ENCODE data around the gene FSTL4. TPM values are rescaled to one million over a fixed set of nuclear protein-coding genes. Genes with fewer than 3 reads are reported as not detected.

FSTL4 gene
- total and polyA plus RNA-seq, 2 of the 13 experiments (the other 11 are each of a cell fraction or from before 2014, with no cell fraction given): 2.1 to 3.0 TPM

GRCh38 chr5:133474851-133475590 lies 137.3 kb downstream of the FSTL4 start (continued):
- TF ChIP-seq PRMT3 (CRISPR knock-in tag; IDR thresholded peaks at IDR 0.05; ENCODE audit: borderline replicate concordance, low read depth) (no peak), RARG (CRISPR knock-in tag; IDR thresholded peaks at IDR 0.05; ENCODE audit: low read depth) (no peak), ZNF577 (CRISPR knock-in tag; IDR thresholded peaks at IDR 0.05; ENCODE audit: borderline replicate concordance, low read depth) (no peak), ZNF468 (CRISPR knock-in tag; IDR thresholded peaks at IDR 0.05) (no peak), FOXA1 (IDR thresholded peaks at IDR 0.05) (no peak), FOXA1 (CRISPR knock-in tag; IDR thresholded peaks at IDR 0.05) (no peak), MYC (CRISPR knock-in tag; IDR thresholded peaks at IDR 0.05; ENCODE audit: borderline replicate concordance) (no peak), SPEN (CRISPR knock-in tag; IDR thresholded peaks at IDR 0.05; ENCODE audit: low read depth) (no peak), MTA3 (CRISPR knock-in tag; IDR thresholded peaks at IDR 0.05) (no peak), ETV5 (CRISPR knock-in tag; IDR thresholded peaks at IDR 0.05; ENCODE audit: borderline replicate concordance) (no peak), ZNF816 (CRISPR knock-in tag; IDR thresholded peaks at IDR 0.05; ENCODE audit: borderline replicate concordance) (no peak), MIER2 (CRISPR knock-in tag; IDR thresholded peaks at IDR 0.05) (no peak), ZBTB25 (CRISPR knock-in tag; IDR thresholded peaks at IDR 0.05) (no peak)

GRCh38 chr5:133473291-133473690 lies 139.1 kb downstream of the FSTL4 start:
- WGBS (ENCODE audit: low lambda C conversion rate): 58% methylated on average over 5 of the region's 8 CpGs
- in situ Hi-C loops (cut with HindIII; ENCODE audit: extremely low pct_ligation_motif_present, low pct_unique_long_range_greater_than_20kb): no loop called here
- H4K20me1 ChIP-seq (ENCODE audit: insufficient read depth, low read length): no peaks in the 10 kb centered on the region
- H3K27ac ChIP-seq (ENCODE audit: extremely low read length, insufficient read depth, low read length): no peak overlapping the region
- no peak for DNase-seq (ENCODE audit: low spot score)
- H3K9me3 ChIP-seq (ENCODE audit: low read length): no peaks in the 10 kb centered on the region
- no TSS peak for BruUV-seq (replicated peaks)
- CTCF ChIA-PET (ENCODE audit: low intra/inter-chr PET ratio, low total read pairs): no interaction called here
- H3K4me3 ChIP-seq (replicated peaks in 1 of 3; ENCODE audit: insufficient read depth in 1 of 3, low read depth in 2 of 3, low read length in 3 of 3): no peak overlapping the region
- no peaks in the 10 kb centered on the region for H3K36me3 ChIP-seq (replicated peaks in 1 of 2; ENCODE audit: control insufficient read depth in 1 of 2, insufficient read depth in 2 of 2, low read length in 2 of 2)
- no peak overlapping the region for H2AFZ ChIP-seq (ENCODE audit: low read length)
- no peak overlapping the region for H3K4me2 ChIP-seq (ENCODE audit: low read depth, low read length)
- no peaks in the 10 kb centered on the region for H3K4me1 ChIP-seq (ENCODE audit: insufficient read depth, low read length)
- ATAC-seq: no peak
- intact Hi-C loops (cut with micrococcal nuclease; ENCODE audit: unreplicated experiment): no loop called here
- H3K27me3 ChIP-seq (ENCODE audit: control insufficient read depth in 1 of 2, insufficient read depth in 2 of 2, low read length in 2 of 2): peaks cover 3 to 31% of the 10 kb centered on the region in 2 experiments; a peak in 3 of 5 replicates
- FAIRE-seq: no peak
- H3K79me2 ChIP-seq (ENCODE audit: insufficient read depth, low read length): no peaks in the 10 kb centered on the region
- H3K9ac ChIP-seq (ENCODE audit: insufficient read depth, low read depth, low read length): no peak overlapping the region
- POLR2A ChIA-PET: no interaction called here
- no peak for TF ChIP-seq ZNF652 (CRISPR knock-in tag; IDR thresholded peaks at IDR 0.05; ENCODE audit: borderline replicate concordance, low read depth)
- no peak for TF ChIP-seq ZNF646 (CRISPR knock-in tag; IDR thresholded peaks at IDR 0.05)
- TF ChIP-seq IKZF5 (CRISPR knock-in tag; IDR thresholded peaks at IDR 0.05): no peak

Measured in HepG2 (cell line).